Kidney epithelial cell (primary cell): ENCODE measurements around the gene SLC9A7. TPM values are rescaled to one million over a fixed set of nuclear protein-coding genes. Genes with fewer than 3 reads are reported as not detected.

Experiments
- DNase-seq: peaks from one replicate; pipeline ENCODE4 v3.0.0-alpha.2; 2010; ENCODE audit warnings: low read depth
- H3K27me3 ChIP-seq: 2 replicates; pipeline ENCODE4 v1.6.0; 2011; ENCODE audit warnings: low read length; ENCODE audit not compliant: control insufficient read depth, insufficient read depth
- H3K36me3 ChIP-seq: 2 replicates; pipeline ENCODE4 v1.5.1; 2011; ENCODE audit warnings: low read length; ENCODE audit not compliant: control insufficient read depth, insufficient read depth
- H3K4me3 ChIP-seq: 2 replicates; pipeline ENCODE4 v1.5.1; 2011; ENCODE audit warnings: low read depth, mild to moderate bottlenecking, control low read depth, low read length
- CTCF ChIP-seq: IDR thresholded peaks from 2 replicates; pipeline ENCODE4 v1.5.1; 2011; ENCODE audit warnings: mild to moderate bottlenecking, moderate library complexity, low read length, control low read depth, inconsistent platforms; ENCODE audit not compliant: insufficient read depth, poor library complexity, severe bottlenecking
- total RNA-seq: library from RNA; depleted of rRNA; stranded (reverse); fragments of >200 nt; gene quantifications from 2 replicates; pipeline ENCODE4 v1.2.3, GENCODE V29; 2015

The SLC9A7 gene
- total RNA-seq, 1 donor from 2014 or later = 9.8 TPM

GRCh38 chrX:46670316-46670715, 88.6 kb downstream of the SLC9A7 start:
- Histone ChIP-seq H3K4me3 (no peak overlapping the region), H3K27me3 (no peaks in the 10 kb centered on the region), H3K36me3 (no peaks in the 10 kb centered on the region)
- no peak for TF ChIP-seq CTCF
- DNase-seq = no peak

GRCh38 chrX:46666831-46667230, 92.1 kb downstream of the SLC9A7 start:
- no peak for TF ChIP-seq CTCF
- Histone ChIP-seq H3K36me3 (no peaks in the 10 kb centered on the region), H3K27me3 (no peaks in the 10 kb centered on the region), H3K4me3 (no peak overlapping the region)
- DNase-seq = no peak

- no peaks in the 10 kb centered on the region for H3K36me3 ChIP-seq
- no peak overlapping the region for H3K4me3 ChIP-seq
- no peak for DNase-seq
- no peak for TF ChIP-seq CTCF
- H3K27me3 ChIP-seq = no peaks in the 10 kb centered on the region
These were observed 93.4 kb downstream of the SLC9A7 start for GRCh38 chrX:46665232-46666152.

GRCh38 chrX:46662188-46662958, 96.5 kb downstream of the SLC9A7 start:
- DNase-seq = no peak
- TF ChIP-seq CTCF = no peak
- no peak overlapping the region for H3K4me3 ChIP-seq
- H3K27me3 ChIP-seq = no peaks in the 10 kb centered on the region
- no peaks in the 10 kb centered on the region for H3K36me3 ChIP-seq

- Histone ChIP-seq H3K36me3 (no peaks in the 10 kb centered on the region), H3K4me3 (no peak overlapping the region), H3K27me3 (no peaks in the 10 kb centered on the region)
- DNase-seq = no peak
- TF ChIP-seq CTCF = peak; percentile 24
These were observed 105.4 kb downstream of the SLC9A7 start for GRCh38 chrX:46653482-46653881.
